Sigmoid colon (tissue), 7 donors: ENCODE data around the gene PSMA6. TPM values are rescaled to one million over a fixed set of nuclear protein-coding genes. Genes with fewer than 3 reads are reported as not detected.
A peak's percentile ranks its signal among the peaks of the same experiment; 100 is the strongest.

Source experiments
- DNase-seq: peaks from one replicate; pipeline ENCODE4 v3.0.0-alpha.2; 2019
- H3K27ac ChIP-seq, 4 donors: fragments of 200-600 bp; sonication (generic); one replicate each; pipeline ENCODE4 v1.5.1; 2016 to 2019; ENCODE audit warnings: mild to moderate bottlenecking in 1 of 4
- H3K27me3 ChIP-seq, 3 donors: fragments of 200-600 bp; sonication (generic); one replicate each; pipeline ENCODE4 v1.5.1; 2019; ENCODE audit warnings: mild to moderate bottlenecking in 1 of 3
- H3K36me3 ChIP-seq, 4 donors: fragments of 200-600 bp; sonication (generic); one replicate each; pipeline ENCODE4 v1.5.1; 2016 to 2019
- H3K4me1 ChIP-seq, 4 donors: fragments of 200-600 bp; sonication (generic); one replicate each; pipeline ENCODE4 v1.5.1; 2017 to 2019
- H3K4me3 ChIP-seq, 4 donors: fragments of 200-600 bp; sonication (generic); one replicate each; pipeline ENCODE4 v1.5.1; 2017 to 2019; ENCODE audit warnings: mild to moderate bottlenecking in 2 of 4, moderate library complexity in 1 of 4
- H3K9me3 ChIP-seq, 4 donors: fragments of 200-600 bp in 3 of 4; sonication (generic) in 3 of 4; one replicate each; pipeline versions ENCODE4 v1.5.1 to v1.6.1; 2013 to 2019
- EP300 ChIP-seq, 4 donors: sonication (generic); formaldehyde crosslinking; IDR thresholded peaks; one replicate each; pipeline ENCODE4 v1.6.1; 2017; ENCODE audit warnings: antibody characterized with exemption in 4 of 4
- POLR2A ChIP-seq, 2 donors: fragments of 450-650 bp; IDR thresholded peaks; one replicate each; pipeline ENCODE4 v1.6.1; 2016; ENCODE audit warnings: antibody characterized with exemption in 2 of 2, mild to moderate bottlenecking in 2 of 2, moderate library complexity in 2 of 2
- POLR2AphosphoS5 ChIP-seq, 4 donors: sonication (generic); formaldehyde crosslinking; IDR thresholded peaks; one replicate each; pipeline ENCODE4 v1.6.1; 2017; ENCODE audit warnings: antibody characterized with exemption in 4 of 4
- WGBS, 2 donors: extraction: QIAGEN DNeasy Blood & Tissue Kit; methylation state at CpG; one replicate each; pipeline ENCODE4 v1.1.7; 2013; 5-methylcytosine and 5-hydroxymethylcytosine counted together
- intact Hi-C: fragments of 100-400 bp; cut with DNase I; formaldehyde crosslinking; loops from one replicate; pipeline ENCODE4 v1.15.1; 2023
- polyA plus RNA-seq, 3 donors: library from polyadenylated mRNA; stranded (reverse); fragments of 200-250 nt; gene quantifications; one replicate each; pipeline ENCODE4 v1.2.3, GENCODE V29; 2013
- total RNA-seq, 4 donors: library from RNA; depleted of rRNA; stranded (reverse); fragments of >200 nt; gene quantifications; one replicate each; pipeline ENCODE4 v1.1.0, GENCODE V29; 2016
- TF ChIP-seq, protein P1 (sequence below), 4 experiments: fragments of 450-650 bp in 3 of 4; fragments of 200-600 bp in 1 of 4; IDR thresholded peaks; one replicate each; pipeline ENCODE4 v1.5.1; 2016 to 2019; ENCODE audit warnings: antibody characterized with exemption in 4 of 4, mild to moderate bottlenecking in 3 of 4, moderate library complexity in 2 of 4
- donor health status: healthy with polysubstance abuse.
- donor health status: Bipolar disorder and iron deficiency.
- donor health status: healthy.

PSMA6 gene
- total and polyA plus RNA-seq, 7 donors = 104 to 344 (median 203) TPM

DNA sequence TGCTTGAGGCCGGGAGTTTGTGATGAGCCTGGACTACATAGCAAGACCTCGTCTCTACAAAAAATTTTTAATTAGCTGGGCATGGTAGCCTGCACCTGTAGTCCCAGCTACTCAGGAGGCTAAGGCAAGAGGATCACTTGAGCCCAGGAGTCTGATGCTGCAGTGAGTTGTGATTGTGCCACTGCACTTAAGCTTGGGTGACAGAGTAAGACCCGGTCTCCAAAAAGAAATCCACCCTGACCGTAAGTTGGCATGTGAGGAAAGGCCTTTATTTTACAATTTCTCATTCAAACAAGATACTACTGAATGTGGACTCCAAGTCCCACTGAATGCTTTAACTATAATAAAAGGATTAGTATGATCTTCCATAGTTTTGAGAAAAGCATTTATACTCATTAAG lies 27.3 kb downstream of the PSMA6 start:
- H3K4me3 ChIP-seq = no peak overlapping the region
- H3K27ac ChIP-seq = no peak overlapping the region
- peaks cover 6 to 45% (median 18%) of the 10 kb centered on the region in 4 donors for H3K36me3 ChIP-seq
- no peaks in the 10 kb centered on the region for H3K9me3 ChIP-seq
- H3K4me1 ChIP-seq = no peaks in the 10 kb centered on the region
- TF ChIP-seq EP300 (IDR thresholded peaks at IDR 0.05) (no peak), POLR2A (IDR thresholded peaks at IDR 0.05) (no peak), POLR2AphosphoS5 (IDR thresholded peaks at IDR 0.05) (no peak)
- TF ChIP-seq, protein P1, sequence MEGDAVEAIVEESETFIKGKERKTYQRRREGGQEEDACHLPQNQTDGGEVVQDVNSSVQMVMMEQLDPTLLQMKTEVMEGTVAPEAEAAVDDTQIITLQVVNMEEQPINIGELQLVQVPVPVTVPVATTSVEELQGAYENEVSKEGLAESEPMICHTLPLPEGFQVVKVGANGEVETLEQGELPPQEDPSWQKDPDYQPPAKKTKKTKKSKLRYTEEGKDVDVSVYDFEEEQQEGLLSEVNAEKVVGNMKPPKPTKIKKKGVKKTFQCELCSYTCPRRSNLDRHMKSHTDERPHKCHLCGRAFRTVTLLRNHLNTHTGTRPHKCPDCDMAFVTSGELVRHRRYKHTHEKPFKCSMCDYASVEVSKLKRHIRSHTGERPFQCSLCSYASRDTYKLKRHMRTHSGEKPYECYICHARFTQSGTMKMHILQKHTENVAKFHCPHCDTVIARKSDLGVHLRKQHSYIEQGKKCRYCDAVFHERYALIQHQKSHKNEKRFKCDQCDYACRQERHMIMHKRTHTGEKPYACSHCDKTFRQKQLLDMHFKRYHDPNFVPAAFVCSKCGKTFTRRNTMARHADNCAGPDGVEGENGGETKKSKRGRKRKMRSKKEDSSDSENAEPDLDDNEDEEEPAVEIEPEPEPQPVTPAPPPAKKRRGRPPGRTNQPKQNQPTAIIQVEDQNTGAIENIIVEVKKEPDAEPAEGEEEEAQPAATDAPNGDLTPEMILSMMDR (IDR thresholded peaks at IDR 0.05) = no peak
- WGBS, 2 donors = 93 to 94% methylated on average over 4 of the region's 4 CpGs
- H3K27me3 ChIP-seq = no peaks in the 10 kb centered on the region
- DNase-seq = no peak
- intact Hi-C loops = no loop called here

DNA sequence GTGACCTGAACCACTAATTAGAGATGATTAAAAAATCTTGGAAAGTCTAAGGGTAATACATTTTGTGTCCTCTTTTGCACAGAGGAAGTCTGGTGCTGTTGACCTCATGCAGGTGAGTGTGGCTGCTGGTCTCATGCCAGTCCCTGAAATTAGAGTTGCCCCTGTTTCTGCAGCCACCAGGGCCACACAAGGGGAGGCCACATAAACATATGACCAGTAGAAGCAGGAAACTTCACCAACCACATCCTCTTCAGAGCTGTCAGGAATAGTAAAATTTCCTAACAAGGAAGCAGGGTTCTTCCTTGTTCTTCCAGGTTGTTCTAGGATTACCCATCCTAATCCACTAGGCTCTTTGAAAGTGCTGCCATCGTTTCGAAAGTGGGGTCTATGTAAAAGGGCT lies 28.3 kb downstream of the PSMA6 start:
- Histone ChIP-seq H3K36me3 (peaks cover 6 to 35% (median 13%) of the 10 kb centered on the region in 4 donors), H3K4me1 (no peaks in the 10 kb centered on the region), H3K9me3 (no peaks in the 10 kb centered on the region), H3K4me3 (no peak overlapping the region), H3K27ac (no peak overlapping the region), H3K27me3 (no peaks in the 10 kb centered on the region)
- DNase-seq = no peak
- WGBS, 2 donors = 72 to 80% methylated on average over 2 of the region's 2 CpGs
- no peak for TF ChIP-seq POLR2AphosphoS5 (IDR thresholded peaks at IDR 0.05)
- no peak for TF ChIP-seq POLR2A (IDR thresholded peaks at IDR 0.05)
- no peak for TF ChIP-seq EP300 (IDR thresholded peaks at IDR 0.05)
- TF ChIP-seq, protein P1 (IDR thresholded peaks at IDR 0.05) = no peak
- intact Hi-C loops = no loop called here

DNA sequence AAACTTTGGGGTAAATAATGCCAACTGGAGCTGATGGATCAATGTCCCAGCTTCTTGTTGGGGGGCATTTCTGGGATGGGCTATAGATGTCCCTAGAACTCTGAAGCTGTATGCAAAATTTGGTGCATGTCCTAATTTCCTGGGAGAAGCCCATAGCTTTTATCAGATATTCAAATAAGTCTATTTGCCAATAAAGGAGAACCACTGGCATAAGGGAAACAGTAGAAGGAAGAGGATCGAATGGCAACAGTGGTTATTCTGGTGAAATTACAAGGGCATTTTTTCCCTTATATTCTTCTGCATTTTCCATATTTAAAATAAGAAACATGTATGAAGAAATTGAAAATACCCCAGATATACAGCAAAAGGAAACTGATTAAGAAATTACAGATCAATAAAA lies 34.2 kb downstream of the PSMA6 start:
- Histone ChIP-seq H3K4me1 (no peaks in the 10 kb centered on the region), H3K9me3 (no peaks in the 10 kb centered on the region), H3K27me3 (no peaks in the 10 kb centered on the region), H3K27ac (no peak overlapping the region), H3K4me3 (no peak overlapping the region), H3K36me3 (no peaks in the 10 kb centered on the region)
- TF ChIP-seq EP300 (IDR thresholded peaks at IDR 0.05) = no peak
- TF ChIP-seq POLR2AphosphoS5 (IDR thresholded peaks at IDR 0.05) = no peak
- no peak for TF ChIP-seq POLR2A (IDR thresholded peaks at IDR 0.05)
- TF ChIP-seq, protein P1 (IDR thresholded peaks at IDR 0.05) = no peak
- WGBS, 2 donors = 82 to 89% methylated on average over 1 of the region's 1 CpG
- no peak for DNase-seq
- intact Hi-C loops = no loop called here

DNA sequence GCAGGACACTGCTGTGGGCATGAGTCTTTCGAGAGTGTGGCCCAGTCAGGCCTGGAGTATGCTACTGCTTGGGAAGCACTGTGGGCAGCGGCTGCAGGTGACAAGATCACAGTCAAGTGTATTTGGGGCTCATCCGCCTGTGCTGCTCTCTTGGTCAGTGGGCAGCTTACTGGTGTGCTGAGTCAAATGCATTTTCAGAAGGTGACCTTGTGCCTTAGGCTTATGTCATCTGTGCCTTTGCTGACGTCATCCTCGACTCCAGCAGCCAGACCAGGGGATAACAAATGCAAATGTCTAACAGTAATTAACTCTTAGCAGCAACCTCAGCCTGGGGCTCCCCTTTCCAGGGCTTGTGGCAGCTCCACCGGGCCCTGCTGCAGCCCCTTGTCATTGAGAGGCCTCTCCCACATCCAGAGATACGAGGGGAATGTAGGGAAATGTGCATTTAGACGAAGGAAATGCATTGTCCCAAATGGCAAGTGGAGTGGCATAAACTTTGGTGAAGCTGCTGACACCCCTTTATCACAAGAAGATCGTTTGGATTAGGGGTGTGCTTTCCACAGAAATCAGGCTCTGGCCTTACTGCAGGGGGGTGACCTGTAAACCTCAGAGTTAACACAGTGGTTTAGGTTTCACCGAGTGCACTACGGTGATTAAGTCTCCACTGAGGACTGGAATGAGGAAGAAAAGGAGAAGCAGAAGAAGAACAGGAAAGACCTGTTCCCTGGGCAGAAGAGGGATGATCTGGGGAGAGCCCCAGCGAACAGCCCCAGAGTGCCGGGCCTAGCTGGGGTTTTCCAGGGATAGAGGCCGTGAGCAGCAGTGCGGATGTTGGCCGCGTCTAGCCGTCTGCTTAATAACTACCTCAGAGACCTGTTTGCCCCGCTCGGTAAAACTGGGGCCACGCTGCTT lies 39.7 kb downstream of the PSMA6 start:
- 28 to 49% methylated on average over 21 of the region's 21 CpGs for WGBS, 2 donors
- peaks cover 0 to 21% (median 21%) of the 10 kb centered on the region in 4 donors for H3K4me1 ChIP-seq
- intact Hi-C loops = no loop called here

More for the DNA sequence above, 39.7 kb downstream of the PSMA6 start:
- no peak overlapping the region for H3K4me3 ChIP-seq
- H3K36me3 ChIP-seq = no peaks in the 10 kb centered on the region
- no peaks in the 10 kb centered on the region for H3K9me3 ChIP-seq
- H3K27me3 ChIP-seq = no peaks in the 10 kb centered on the region
- peak overlapping the region in 1 of 4 donors; percentile 15 for H3K27ac ChIP-seq
- DNase-seq = no peak
- TF ChIP-seq EP300 (IDR thresholded peaks at IDR 0.05) (no peak), POLR2AphosphoS5 (IDR thresholded peaks at IDR 0.05) (no peak), POLR2A (IDR thresholded peaks at IDR 0.05) (no peak)
- TF ChIP-seq, protein P1 (IDR thresholded peaks at IDR 0.05) = no peak
